OCI-LY1 (cell line): Measurements from ENCODE around the gene CACFD1.

ENCODE experiments used
- CTCF ChIP-seq: fragments of 200-600 bp; sonication (generic), shearing (Covaris generic); IDR thresholded peaks from 2 replicates; pipeline ENCODE4 v1.5.1; 2017; ENCODE audit warnings: mild to moderate bottlenecking, antibody characterized with exemption, low read length, moderate library complexity, mixed read lengths
- EZH2 ChIP-seq: fragments of 200-600 bp; sonication (generic), shearing (Covaris generic); IDR thresholded peaks from 2 replicates; pipeline ENCODE4 v1.8.0; 2017; ENCODE audit warnings: borderline replicate concordance, mixed run types, mild to moderate bottlenecking, antibody characterized with exemption, low read length, moderate library complexity, mixed read lengths

DNA sequence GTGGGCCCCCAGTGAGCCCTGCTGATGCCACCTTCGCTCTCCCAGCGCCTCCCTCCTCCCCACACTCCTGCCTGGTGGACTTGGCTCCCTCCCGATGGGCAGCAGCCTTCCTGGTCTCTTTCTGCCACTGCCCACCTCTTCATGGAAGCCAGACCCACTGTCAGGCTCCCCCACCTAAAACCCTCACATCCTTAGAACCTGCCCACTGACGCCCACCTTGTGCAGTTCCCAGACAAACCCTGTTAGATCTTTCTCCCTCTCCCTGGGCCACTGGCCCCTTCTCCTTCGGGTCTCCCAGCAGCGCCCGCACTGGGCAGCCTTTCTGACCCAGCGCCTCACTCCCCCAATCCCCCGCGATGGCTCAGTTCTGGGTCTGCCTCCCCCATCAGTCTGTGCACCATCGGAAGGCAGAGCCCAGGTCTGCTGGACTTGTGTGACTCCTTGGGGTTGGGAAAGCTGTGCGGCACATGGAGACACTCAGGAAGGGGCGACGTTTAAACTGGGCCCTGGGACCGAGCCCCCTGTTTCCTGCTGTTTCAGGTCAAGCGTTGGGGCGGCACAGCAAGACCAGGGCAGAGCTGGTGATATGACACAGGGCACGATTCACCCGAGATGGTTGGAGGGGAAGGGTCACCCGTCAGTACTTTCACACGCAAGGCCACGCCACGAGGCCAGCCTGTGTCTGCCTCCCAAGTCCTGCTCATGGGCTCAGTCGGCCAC is 47.6 kb downstream of the CACFD1 start:
- TF ChIP-seq CTCF (no peak), EZH2 (no peak)
